K562 (cell line): ENCODE results near the gene ZNF865. TPM values are rescaled to one million over a fixed set of nuclear protein-coding genes. Genes with fewer than 3 reads are reported as not detected.

Source experiments
- ATAC-seq: fragments of 200-7000 bp; cut with Tn5 transposase; 3 replicates; pipeline ENCODE4 v1.9.1; 2020; ENCODE audit warnings: moderate library complexity
- BruUV-seq: library from RNA; stranded (reverse); fragments of 400-500 nt; replicated peaks from 2 replicates; lab custom pipeline; 2021; lab: Mats Ljungman, UMichigan
- CTCF ChIA-PET: fragments of 300-600 bp; formaldehyde crosslinking; extraction: SDS; loops from one replicate; lab custom pipeline; 2021; ENCODE audit warnings: low intra/inter-chr PET ratio; lab: Yijun Ruan, JAX
- POLR2A ChIA-PET: fragments of 300-600, 350-650 bp; sonication (Branson Sonifier 250); formaldehyde crosslinking; extraction: SDS; loops from one replicate; lab custom pipeline; 2021; ENCODE audit warnings: antibody characterized with exemption, inconsistent platforms; lab: Yijun Ruan, JAX
- DNase-seq, 4 experiments: peaks; one replicate each; pipeline versions ENCODE4 v3.0.0 to v3.0.0-alpha.2; 2011 to 2018; ENCODE audit warnings: low spot score in 3 of 4, mixed read lengths in 3 of 4; ENCODE audit errors: extremely low read depth in 1 of 4
- FAIRE-seq: peaks from 2 replicates; lab custom pipeline; 2011; peaks lifted over from hg19 to GRCh38; lab: Jason Lieb, UNC
- H2AFZ ChIP-seq: 2 replicates; pipeline ENCODE4 v1.6.0; 2011; ENCODE audit warnings: low read depth, low read length, control low read depth, inconsistent platforms
- H3K27ac ChIP-seq: fragments of 200-600 bp; 3 replicates; pipeline ENCODE4 v1.8.0; 2011; ENCODE audit warnings: low read depth, mild to moderate bottlenecking, control low read depth, inconsistent platforms, low read length, moderate library complexity, mixed read lengths; ENCODE audit errors: extremely low read depth
- H3K27me3 ChIP-seq, 2 experiments: fragments of 300-600 bp in 1 of 2; 2 replicates in 1 of 2; 3 replicates in 1 of 2; pipeline versions ENCODE4 v1.6.0 to v1.8.0; 2011; ENCODE audit warnings: inconsistent platforms in 2 of 2, low read length in 2 of 2, mild to moderate bottlenecking in 1 of 2, mixed read lengths in 1 of 2, moderate library complexity in 1 of 2; ENCODE audit not compliant: control insufficient read depth in 2 of 2, insufficient read depth in 2 of 2
- H3K36me3 ChIP-seq: fragments of 300-600 bp; 3 replicates; pipeline ENCODE4 v1.8.0; 2011; ENCODE audit warnings: mild to moderate bottlenecking, low read length, inconsistent platforms; ENCODE audit not compliant: control insufficient read depth, insufficient read depth
- H3K4me1 ChIP-seq, 2 experiments: fragments of 200-600 bp in 1 of 2; replicated peaks in 1 of 2; 2 replicates in 1 of 2; 3 replicates in 1 of 2; pipeline versions ENCODE4 v1.5.1 to v1.8.0; 2011; ENCODE audit warnings: inconsistent platforms in 2 of 2, low read length in 2 of 2, mild to moderate bottlenecking in 1 of 2, mixed read lengths in 1 of 2, moderate library complexity in 1 of 2; ENCODE audit not compliant: control insufficient read depth in 2 of 2, insufficient read depth in 2 of 2
- H3K4me2 ChIP-seq: 2 replicates; pipeline ENCODE4 v1.6.1; 2011; ENCODE audit warnings: low read length, control low read depth, inconsistent platforms, mixed read lengths; ENCODE audit not compliant: insufficient read depth
- H3K4me3 ChIP-seq: fragments of 200-600 bp; sonication (generic), shearing (Covaris generic); 2 replicates; pipeline ENCODE4 v1.5.1; 2016; ENCODE audit warnings: control low read depth, inconsistent platforms
- H3K79me2 ChIP-seq: fragments of 200-600 bp; 3 replicates; pipeline ENCODE4 v1.8.0; 2011; ENCODE audit warnings: low read length, inconsistent platforms; ENCODE audit not compliant: control insufficient read depth, insufficient read depth
- H3K9ac ChIP-seq, 2 experiments: 2 replicates each; pipeline versions ENCODE4 v1.6.0 to v1.6.1; 2011; ENCODE audit warnings: low read depth in 2 of 2, low read length in 2 of 2, control low read depth in 1 of 2, inconsistent platforms in 1 of 2, mild to moderate bottlenecking in 1 of 2, mixed read lengths in 1 of 2; ENCODE audit not compliant: insufficient read depth in 1 of 2
- H3K9me1 ChIP-seq: one replicate; pipeline ENCODE4 v1.6.0; 2011; ENCODE audit warnings: inconsistent platforms, mild to moderate bottlenecking, low read length, moderate library complexity; ENCODE audit not compliant: control insufficient read depth, insufficient read depth
- H3K9me3 ChIP-seq: replicated peaks from 2 replicates; pipeline ENCODE4 v1.5.1; 2011; ENCODE audit warnings: low read depth, low read length, inconsistent platforms; ENCODE audit not compliant: control insufficient read depth, insufficient read depth
- H4K20me1 ChIP-seq: replicated peaks from 2 replicates; pipeline ENCODE4 v1.6.1; 2011; ENCODE audit warnings: low read length, inconsistent platforms, mixed read lengths; ENCODE audit not compliant: control insufficient read depth, insufficient read depth
- ARID1B ChIP-seq: fragments of 450-650 bp; IDR thresholded peaks from 2 replicates; pipeline ENCODE4 v1.6.1; 2016; ENCODE audit warnings: antibody characterized with exemption, mild to moderate bottlenecking, inconsistent platforms
- BRD4 ChIP-seq: fragments of 200-600 bp; sonication (generic); IDR thresholded peaks from 2 replicates; pipeline ENCODE4 v1.6.1; 2017; ENCODE audit warnings: inconsistent platforms
- HLTF ChIP-seq: fragments of 450-650 bp; IDR thresholded peaks from 2 replicates; pipeline ENCODE4 v1.6.1; 2016
- ILK ChIP-seq: fragments of 450-650 bp; IDR thresholded peaks from 2 replicates; pipeline ENCODE4 v1.6.1; 2016; ENCODE audit warnings: missing genetic modification characterization, low read depth, mild to moderate bottlenecking, missing compliant biosample characterization, moderate library complexity, borderline replicate concordance
- MCM5 ChIP-seq: fragments of 450-650 bp; IDR thresholded peaks from 2 replicates; pipeline ENCODE4 v1.6.1; 2016; ENCODE audit warnings: low read depth
- PRPF4 ChIP-seq: fragments of 200-400 bp; formaldehyde crosslinking; IDR thresholded peaks from one replicate; pipeline ENCODE4 v1.6.1; 2017; ENCODE audit warnings: low read length, low read depth, mild to moderate bottlenecking; ENCODE audit not compliant: insufficient read depth, poor library complexity, severe bottlenecking
- SMAD4 ChIP-seq: fragments of 250-450 bp; sonication (Bioruptor Pico); conservative IDR thresholded peaks from 2 replicates; pipeline ENCODE4 v1.8.0; 2021; ENCODE audit warnings: inconsistent platforms, mild to moderate bottlenecking, moderate library complexity
- TFAM ChIP-seq: fragments of 250-450 bp; sonication (Bioruptor Pico); conservative IDR thresholded peaks from 2 replicates; pipeline ENCODE4 v1.5.0; 2021; ENCODE audit warnings: mild to moderate bottlenecking, moderate library complexity
- U2AF2 ChIP-seq: fragments of 200-400 bp; formaldehyde crosslinking; optimal IDR thresholded peaks from 2 replicates; pipeline ENCODE3; 2017; ENCODE audit warnings: low read depth, mild to moderate bottlenecking, low read length
- WGBS: fragments of 100-300 bp; shearing (Covaris generic); methylation state at CpG from one replicate; pipeline ENCODE4 v1.1.6; 2016; ENCODE audit warnings: low coverage, mixed read lengths; ENCODE audit not compliant: insufficient coverage; ENCODE audit errors: missing lambda C conversion rate; 5-methylcytosine and 5-hydroxymethylcytosine counted together
- in situ Hi-C: fragments of 300-500 bp; cut with MboI; formaldehyde crosslinking; loops from 4 replicates; pipeline ENCODE4 v1.15.0; 2018; ENCODE audit warnings: inconsistent platforms, mixed read lengths
- intact Hi-C: fragments of 100-400 bp; cut with micrococcal nuclease; formaldehyde crosslinking; loops from 2 replicates; pipeline ENCODE4 v1.14.2; 2022
- polyA plus RNA-seq, 8 experiments: library from polyadenylated mRNA; depleted of rRNA in 4 of 8; stranded (reverse) in 5 of 8; unstranded in 3 of 8; fragments of >200 nt; fragmentation: Nextera tagmentation in 2 of 8; fragmentation: Illumina TruSeq in 1 of 8; extraction: Ambion mirVana in 2 of 8; extraction: Trizol in 1 of 8; gene quantifications; 2 replicates each; pipeline versions ENCODE4 v1.2.1 to v1.2.3, GENCODE V29; 2011 to 2014; ENCODE audit warnings: inconsistent platforms in 1 of 8, missing spikeins in 1 of 8
- total RNA-seq, 7 experiments: library from RNA; depleted of rRNA in 6 of 7; stranded (reverse); fragments of >200 nt in 6 of 7; fragmentation: Illumina TruSeq in 2 of 7; extraction: Trizol in 2 of 7; gene quantifications; 2 replicates each; pipeline versions ENCODE4 v1.2.1 to v1.2.3, GENCODE V29; 2011 to 2021; ENCODE audit warnings: low replicate concordance in 1 of 7

ZNF865 gene
- total and polyA plus RNA-seq, 9 of the 15 experiments (the other 6 are each of a cell fraction or from before 2014, with no cell fraction given) = 0.40 to 18.8 (median 1.6) TPM; not detected in 2

DNA sequence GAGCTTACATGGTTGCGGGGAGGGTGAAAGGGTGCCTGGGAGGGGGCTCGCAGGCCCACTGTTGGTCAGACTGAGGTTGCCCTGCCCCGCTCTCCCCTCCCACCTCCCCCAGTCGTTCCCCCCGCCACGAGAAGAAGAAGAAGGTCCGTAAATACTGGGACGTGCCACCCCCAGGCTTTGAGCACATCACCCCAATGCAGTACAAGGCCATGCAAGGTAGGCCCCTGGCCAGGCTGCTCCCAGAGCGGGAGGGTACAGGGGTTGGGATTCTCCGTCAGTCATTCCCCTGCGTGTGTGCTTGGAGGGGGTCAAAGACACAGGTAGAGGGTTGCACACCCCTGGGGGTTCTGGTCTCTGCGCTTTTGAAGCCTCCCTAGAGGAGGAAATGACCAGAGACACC is 55.0 kb downstream of the ZNF865 start:
- CTCF ChIA-PET = no interaction called here
- intact Hi-C loops (no loop called here), in situ Hi-C loops (no loop called here)
- TF ChIP-seq TFAM (CRISPR knock-in tag) = no peak
- TF ChIP-seq MCM5 = no peak
- TF ChIP-seq ARID1B = no peak
- TF ChIP-seq ILK (tag) = no peak
- TF ChIP-seq BRD4 = no peak
- no peak for TF ChIP-seq SMAD4 (CRISPR knock-in tag)
- no peak for TF ChIP-seq PRPF4
- no peak for TF ChIP-seq U2AF2
- TF ChIP-seq HLTF = no peak
- Histone ChIP-seq H3K4me3 (no peak overlapping the region), H3K9ac (no peak overlapping the region), H3K4me1 (peaks cover 20 to 21% of the 10 kb centered on the region in 2 experiments; a peak in 4 of 5 replicates), H3K79me2 (peaks cover 91% of the 10 kb centered on the region), H3K27me3 (no peaks in the 10 kb centered on the region), H2AFZ (no peak overlapping the region), H3K36me3 (peaks cover 97% of the 10 kb centered on the region), H3K4me2 (no peak overlapping the region), H4K20me1 (peaks cover 67% of the 10 kb centered on the region), H3K9me1 (peaks cover 10% of the 10 kb centered on the region), H3K9me3 (no peaks in the 10 kb centered on the region), H3K27ac (no peak overlapping the region)
- ATAC-seq (no peak), DNase-seq (no peak), FAIRE-seq (no peak)
- no TSS peak for BruUV-seq
- POLR2A ChIA-PET = interaction anchor here (0.6 kb wide), 1 partner anchor 483 kb away, joined by 3 read pairs; no protein-coding TSS in a partner anchor
- WGBS = 97% methylated on average over 5 of the region's 12 CpGs
